ENCODE data around the gene PTH2R.

DNA sequence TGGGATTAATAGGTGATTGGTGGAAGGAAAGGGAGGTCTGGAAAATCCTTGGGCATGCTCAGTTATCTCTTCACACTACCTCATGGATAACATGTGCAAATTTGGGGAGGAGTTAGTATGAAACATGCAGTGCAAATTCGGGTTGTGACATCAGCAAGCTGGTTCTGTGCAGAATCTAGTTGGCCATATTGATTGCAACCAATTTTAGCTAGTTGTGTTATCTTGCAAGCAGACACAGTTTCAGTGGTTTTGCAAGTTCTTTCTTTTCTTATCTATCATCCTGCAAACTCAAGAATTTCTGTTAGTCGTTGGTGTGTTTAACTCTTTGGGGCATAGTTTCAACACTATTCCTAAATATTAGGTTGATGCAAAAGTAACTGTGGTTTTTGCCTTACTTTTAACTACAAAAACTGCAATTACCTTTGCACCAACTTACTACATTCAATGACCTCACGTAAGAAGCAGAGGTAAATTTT is 135.4 kb downstream of the PTH2R start:
- TF ChIP-seq, protein P1, sequence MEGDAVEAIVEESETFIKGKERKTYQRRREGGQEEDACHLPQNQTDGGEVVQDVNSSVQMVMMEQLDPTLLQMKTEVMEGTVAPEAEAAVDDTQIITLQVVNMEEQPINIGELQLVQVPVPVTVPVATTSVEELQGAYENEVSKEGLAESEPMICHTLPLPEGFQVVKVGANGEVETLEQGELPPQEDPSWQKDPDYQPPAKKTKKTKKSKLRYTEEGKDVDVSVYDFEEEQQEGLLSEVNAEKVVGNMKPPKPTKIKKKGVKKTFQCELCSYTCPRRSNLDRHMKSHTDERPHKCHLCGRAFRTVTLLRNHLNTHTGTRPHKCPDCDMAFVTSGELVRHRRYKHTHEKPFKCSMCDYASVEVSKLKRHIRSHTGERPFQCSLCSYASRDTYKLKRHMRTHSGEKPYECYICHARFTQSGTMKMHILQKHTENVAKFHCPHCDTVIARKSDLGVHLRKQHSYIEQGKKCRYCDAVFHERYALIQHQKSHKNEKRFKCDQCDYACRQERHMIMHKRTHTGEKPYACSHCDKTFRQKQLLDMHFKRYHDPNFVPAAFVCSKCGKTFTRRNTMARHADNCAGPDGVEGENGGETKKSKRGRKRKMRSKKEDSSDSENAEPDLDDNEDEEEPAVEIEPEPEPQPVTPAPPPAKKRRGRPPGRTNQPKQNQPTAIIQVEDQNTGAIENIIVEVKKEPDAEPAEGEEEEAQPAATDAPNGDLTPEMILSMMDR (IDR thresholded peaks at IDR 0.05; ENCODE audit: low read depth, low read length, poor library complexity, severe bottlenecking) = no peak
- TF ChIP-seq EZH2phosphoT487 (IDR thresholded peaks at IDR 0.05; ENCODE audit: borderline replicate concordance, low read length) = no peak

Data from DOHH2 (cell line).